Hippocampal formation (tissue), 2 donors: ENCODE measurements around the gene TACC2.
"Not testable (repeated sequence)": the region's sequence is repeated elsewhere in the genome, so short reads cannot be mapped to it uniquely, and the experiment has no call there.

Experiments
- DNase-seq, 2 donors: peaks; one replicate each; lab custom pipeline; 2025; lab: John Stamatoyannopoulos, UW

The TACC2 gene

DNA sequence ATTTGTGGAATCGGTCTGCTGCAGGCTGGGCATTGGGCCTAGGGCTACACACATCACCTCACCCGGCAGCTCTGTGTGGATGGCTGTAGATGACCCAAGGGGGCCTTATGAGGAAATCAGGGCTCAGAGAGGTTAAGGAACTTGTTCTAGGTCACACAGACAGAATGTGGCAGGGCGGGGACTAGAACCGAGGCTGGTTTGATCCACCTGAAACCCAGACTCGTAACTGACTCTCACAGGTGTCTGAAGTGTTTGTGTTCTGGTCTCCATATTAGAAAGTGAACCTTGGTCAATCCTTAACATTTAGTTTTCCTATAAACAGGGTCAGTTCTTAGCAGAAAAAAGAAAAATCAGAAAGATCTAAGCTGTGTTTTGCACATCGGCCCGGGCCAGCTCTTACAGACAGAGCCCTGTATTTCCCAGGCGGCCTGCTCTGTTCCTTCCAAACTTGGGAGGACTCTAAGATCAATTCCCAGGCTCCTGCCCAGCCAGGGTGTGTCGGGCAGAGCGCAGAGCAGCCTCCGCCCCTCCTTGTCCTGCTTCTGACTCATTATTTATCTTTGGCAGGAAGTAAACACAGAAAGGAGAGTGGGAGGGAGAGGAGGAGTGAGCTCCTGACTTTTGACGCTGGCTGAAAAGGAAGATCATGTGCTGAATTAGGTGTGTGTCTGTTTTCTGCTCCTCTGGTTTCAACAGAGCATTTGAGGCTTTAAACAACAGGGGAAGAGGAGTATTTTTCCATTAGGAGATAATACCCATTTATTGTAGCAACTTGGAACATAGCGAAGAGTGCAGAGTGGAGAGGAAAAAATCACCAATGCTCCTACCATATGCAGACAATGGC lies 74.1 kb downstream of the TACC2 start:
- no peak for DNase-seq

DNA sequence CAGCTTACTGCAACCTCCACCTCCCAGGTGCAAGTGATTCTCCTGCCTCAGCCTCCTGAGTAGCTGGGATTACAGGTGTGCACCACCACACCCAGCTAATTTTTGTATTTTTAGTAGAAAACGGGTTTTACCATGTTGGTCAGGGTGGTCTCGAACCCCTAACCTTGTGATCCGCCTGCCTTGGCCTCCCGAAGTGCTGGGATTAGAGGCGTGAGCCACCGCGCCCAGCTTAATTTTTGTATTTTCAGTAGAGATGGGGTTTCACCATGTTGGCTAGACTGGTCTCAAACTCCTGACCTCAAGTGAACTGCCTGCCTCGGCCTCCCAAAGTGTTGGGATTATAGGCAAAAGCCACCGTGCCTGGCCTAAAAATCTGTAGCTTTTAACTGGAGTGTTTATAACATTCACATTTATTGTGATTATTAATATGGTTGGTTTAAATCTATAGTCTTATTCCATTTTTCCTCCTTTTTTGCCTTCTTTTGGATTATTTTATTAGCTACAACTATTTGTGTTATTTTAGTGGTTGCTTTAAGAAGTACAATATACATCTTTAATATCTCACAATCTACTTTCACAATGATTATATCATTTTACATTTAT lies 77.5 kb downstream of the TACC2 start:
- not testable (repeated sequence) for DNase-seq

DNA sequence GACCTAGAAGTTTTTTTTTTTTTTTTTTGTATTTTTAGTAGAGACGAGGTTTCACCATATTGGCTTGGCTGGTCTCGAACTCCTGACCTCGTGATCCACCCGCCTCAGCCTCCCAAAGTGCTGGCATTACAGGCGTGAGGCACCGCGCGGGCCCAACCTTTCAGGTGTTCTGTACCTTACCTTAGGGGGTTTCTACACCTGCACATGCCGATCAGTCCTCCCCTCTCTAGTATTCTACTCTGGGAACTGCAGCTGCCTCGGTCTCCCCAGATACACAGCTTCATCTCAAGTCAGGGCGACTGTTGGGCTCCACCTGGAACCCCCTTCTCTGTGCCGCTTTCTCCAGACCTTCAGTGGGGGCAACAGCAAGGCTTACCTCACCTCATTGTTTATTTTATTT lies 79.9 kb downstream of the TACC2 start:
- no peak for DNase-seq

DNA sequence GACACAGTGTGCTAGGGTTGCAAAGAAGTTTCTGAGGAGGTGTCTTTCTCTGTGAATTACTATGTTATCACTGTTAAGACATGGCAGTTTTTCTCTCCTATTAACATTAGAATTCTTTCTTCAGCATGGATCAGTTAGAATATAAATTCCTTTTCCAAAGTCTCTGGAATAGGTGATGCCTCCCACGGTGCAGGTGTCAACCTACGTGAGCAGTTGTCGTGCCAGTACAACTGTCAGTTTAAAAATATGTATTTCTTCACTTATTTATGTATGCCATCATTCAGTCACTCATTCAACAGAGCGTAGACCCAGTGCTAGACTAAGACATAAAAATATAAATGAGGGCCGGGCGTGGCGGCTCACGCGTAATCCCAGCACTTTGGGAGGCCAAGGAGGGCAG lies 83.5 kb downstream of the TACC2 start:
- DNase-seq = no peak

DNA sequence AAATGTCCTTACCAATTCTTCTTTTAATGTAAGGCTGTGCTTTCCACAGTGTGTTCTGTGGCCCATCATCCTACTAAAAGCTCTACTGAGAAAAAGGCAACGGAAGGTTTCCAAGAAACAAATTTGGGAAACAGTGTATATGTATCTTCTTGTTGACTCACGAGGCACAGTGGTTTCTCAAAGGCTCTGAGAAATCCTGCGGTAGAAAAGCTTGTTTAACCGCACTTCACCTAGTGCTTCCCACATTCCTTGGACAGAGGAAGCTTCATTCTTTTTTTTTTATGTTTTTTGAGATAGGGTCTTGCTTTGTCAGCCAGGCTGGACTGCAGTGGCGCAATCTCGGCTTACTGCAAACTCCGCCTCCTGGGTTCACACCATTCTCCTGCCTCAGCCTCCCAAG lies 84.5 kb downstream of the TACC2 start:
- no peak for DNase-seq

DNA sequence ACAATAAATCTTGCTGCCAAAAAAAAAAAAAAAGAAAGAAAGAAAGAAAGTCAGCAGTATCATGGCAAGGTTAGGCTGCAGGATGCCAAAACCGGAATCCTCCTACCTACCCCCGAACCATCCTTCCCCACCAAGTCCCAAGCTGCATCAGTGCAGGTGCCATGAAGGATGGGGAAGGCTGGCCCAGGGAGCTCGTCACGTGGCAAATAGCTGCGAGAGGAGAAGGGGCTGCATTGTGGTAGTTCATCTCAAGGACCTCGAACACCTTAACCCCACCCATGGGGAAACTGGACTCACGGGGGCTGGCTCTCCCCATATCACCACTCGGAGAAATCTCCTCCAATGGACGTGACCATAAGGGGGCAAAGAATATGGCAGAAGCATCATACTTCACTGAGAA lies 86.2 kb downstream of the TACC2 start:
- DNase-seq = no peak

DNA sequence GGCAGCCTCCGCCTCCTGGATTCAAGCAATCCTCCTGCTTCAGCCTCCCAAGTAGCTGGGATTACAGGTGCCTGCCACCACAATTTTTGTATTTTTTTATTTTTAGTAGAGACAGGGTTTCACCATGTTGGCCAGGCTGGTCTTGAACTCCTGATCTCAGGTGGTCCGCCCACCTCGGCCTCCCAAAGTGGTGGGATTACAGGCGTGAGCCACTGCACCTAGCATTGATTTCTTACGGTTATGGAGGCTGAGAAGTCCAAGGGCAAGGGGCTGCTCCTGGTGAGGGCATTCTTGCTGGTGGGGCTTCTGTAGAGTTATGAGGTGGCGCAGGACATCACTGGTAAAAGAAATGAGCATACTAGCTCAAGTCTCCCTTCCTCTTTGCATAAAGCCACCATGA lies 86.9 kb downstream of the TACC2 start:
- not testable (repeated sequence) for DNase-seq

DNA sequence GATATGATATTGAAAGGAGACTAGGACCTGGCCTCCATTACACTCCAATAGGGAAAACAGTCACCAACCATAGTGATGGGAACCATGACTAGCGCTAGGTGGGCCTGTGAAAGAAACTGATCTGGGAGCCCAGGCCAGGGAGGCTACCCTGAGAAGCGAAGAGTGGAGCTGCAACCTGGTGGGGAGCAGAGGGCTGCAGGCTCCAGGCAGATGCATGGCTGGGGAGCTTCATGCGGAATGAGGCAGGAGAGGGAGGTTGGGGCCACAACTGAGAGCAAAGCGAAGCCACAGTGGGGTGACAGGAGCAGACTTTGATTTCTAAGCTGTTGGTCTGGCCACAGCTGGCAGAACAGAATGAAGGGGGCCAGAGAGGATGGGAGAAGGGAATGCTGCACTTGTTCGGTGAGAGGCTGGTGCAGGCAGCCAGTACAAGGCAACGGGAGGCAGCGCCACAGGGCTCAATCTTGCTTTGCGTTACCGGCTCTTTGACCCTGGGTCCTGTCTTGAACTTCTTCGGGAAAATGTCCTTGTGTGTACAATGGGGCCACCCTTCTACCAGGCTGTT lies 88.4 kb downstream of the TACC2 start:
- DNase-seq = no peak

DNA sequence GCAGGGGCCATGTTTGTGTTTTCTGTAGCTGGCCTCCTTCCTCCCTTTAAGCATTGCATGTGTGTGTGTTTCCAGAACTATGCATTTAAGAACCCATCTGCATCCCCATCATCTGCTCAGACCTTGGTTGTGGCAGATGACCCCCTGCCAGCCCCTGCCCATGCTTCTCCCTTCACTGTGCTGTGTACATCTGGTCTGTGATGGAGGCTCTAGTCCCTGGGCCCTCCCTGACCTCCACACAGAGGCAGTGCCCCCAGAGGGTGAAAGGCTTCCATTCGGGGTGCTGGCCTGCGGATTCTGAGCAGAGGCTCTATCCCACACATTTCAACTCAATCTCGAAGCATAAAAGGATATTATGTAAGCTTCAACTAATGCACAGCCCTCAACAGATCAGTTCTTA lies 89.4 kb downstream of the TACC2 start:
- no peak for DNase-seq

DNA sequence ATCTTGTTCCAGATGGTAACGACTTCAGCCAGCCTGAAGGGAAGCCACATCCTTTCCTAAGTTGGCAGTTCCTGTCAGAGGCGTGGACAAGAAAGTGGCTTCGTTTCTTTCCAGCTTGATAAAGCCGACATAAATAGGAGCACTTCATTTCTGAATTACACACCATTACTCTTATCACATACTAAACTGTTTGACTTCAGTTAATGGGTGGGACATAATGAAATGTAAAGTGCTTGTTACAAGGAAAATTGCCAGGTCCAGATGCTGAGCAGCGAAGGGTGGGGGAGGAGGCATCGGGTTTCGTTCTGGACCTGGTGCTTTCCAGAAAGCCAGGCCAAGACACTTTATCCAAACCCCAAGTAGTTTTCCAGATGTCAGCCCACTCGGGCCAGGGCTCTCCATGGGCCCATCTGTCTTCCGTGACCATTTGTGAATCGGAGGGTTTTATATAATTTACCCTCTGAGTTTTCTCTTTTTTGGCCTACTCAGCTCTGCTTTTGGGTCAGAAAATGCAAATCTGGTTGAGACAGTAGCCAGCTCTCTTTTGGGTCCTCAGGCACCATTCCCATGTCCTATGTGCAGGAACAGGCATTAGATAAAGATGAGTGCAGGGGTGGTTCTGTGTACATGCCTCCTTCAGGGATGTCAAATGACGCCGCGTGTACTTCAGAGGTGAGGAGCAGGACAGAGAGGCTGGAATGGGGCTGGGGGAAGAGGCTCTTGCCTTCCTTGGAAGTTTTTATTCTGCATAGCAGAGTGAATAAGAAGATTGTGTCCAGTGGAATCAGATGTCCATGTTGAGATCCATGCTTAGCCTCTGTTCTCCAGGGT lies 90.2 kb downstream of the TACC2 start:
- no peak for DNase-seq

DNA sequence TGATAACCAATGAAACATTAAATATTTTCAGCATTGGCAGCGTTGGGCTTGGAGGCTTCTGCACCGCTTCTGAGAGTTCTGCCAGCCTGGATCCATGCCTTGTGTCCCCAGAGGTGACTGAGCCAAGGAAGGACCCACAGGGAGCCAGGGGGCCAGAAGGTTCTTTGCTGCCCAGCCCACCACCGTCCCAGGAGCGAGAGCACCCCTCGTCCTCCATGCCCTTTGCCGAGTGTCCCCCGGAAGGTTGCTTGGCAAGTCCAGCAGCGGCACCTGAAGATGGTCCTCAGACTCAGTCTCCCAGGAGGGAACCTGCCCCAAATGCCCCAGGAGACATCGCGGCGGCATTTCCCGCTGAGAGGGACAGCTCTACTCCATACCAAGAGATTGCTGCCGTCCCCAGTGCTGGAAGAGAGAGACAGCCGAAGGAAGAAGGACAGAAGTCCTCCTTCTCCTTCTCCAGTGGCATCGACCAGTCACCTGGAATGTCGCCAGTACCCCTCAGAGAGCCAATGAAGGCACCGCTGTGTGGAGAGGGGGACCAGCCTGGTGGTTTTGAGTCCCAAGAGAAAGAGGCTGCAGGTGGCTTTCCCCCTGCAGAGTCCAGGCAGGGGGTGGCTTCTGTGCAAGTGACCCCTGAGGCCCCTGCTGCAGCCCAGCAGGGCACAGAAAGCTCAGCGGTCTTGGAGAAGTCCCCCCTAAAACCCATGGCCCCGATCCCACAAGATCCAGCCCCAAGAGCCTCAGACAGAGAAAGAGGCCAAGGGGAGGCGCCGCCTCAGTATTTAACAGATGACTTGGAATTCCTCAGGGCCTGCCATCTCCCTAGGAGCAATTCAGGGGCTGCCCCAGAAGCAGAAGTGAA lies 93.9 kb downstream of the TACC2 start:
- no peak for DNase-seq

DNA sequence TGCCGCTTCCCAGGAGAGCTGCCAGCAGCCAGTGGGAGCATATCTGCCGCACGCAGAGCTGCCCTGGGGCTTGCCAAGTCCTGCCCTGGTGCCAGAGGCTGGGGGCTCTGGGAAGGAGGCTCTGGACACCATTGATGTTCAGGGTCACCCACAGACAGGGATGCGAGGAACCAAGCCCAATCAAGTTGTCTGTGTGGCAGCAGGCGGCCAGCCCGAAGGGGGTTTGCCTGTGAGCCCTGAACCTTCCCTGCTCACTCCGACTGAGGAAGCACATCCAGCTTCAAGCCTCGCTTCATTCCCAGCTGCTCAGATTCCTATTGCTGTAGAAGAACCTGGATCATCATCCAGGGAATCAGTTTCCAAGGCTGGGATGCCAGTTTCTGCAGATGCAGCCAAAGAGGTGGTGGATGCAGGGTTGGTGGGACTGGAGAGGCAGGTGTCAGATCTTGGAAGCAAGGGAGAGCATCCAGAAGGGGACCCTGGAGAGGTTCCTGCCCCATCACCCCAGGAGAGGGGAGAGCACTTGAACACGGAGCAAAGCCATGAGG lies 94.6 kb downstream of the TACC2 start:
- DNase-seq = no peak

DNA sequence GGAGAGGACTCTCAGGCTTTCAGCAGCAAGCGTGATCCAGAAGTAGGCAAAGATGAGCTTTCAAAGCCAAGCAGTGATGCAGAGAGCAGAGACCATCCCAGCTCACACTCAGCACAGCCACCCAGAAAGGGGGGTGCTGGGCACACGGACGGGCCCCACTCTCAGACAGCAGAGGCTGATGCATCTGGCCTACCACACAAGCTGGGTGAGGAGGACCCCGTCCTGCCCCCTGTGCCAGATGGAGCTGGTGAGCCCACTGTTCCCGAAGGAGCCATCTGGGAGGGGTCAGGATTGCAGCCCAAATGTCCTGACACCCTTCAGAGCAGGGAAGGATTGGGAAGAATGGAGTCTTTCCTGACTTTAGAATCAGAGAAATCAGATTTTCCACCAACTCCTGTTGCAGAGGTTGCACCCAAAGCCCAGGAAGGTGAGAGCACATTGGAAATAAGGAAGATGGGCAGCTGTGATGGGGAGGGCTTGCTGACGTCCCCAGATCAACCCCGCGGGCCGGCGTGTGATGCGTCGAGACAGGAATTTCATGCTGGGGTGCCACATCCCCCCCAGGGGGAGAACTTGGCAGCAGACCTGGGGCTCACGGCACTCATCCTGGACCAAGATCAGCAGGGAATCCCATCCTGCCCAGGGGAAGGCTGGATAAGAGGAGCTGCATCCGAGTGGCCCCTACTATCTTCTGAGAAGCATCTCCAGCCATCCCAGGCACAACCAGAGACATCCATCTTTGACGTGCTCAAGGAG lies 95.5 kb downstream of the TACC2 start:
- no peak for DNase-seq

DNA sequence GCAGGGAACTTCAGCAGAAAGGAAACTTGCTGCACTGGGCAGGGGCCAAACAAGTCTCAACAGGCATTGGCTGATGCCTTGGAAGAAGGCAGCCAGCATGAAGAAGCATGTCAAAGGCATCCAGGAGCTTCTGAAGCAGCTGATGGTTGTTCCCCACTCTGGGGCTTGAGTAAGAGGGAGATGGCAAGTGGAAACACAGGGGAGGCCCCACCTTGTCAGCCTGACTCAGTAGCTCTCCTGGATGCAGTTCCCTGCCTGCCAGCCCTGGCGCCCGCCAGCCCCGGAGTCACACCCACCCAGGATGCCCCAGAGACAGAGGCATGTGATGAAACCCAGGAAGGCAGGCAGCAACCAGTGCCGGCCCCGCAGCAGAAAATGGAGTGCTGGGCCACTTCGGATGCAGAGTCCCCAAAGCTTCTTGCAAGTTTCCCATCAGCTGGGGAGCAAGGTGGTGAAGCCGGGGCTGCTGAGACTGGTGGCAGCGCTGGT lies 96.5 kb downstream of the TACC2 start:
- no peak for DNase-seq

DNA sequence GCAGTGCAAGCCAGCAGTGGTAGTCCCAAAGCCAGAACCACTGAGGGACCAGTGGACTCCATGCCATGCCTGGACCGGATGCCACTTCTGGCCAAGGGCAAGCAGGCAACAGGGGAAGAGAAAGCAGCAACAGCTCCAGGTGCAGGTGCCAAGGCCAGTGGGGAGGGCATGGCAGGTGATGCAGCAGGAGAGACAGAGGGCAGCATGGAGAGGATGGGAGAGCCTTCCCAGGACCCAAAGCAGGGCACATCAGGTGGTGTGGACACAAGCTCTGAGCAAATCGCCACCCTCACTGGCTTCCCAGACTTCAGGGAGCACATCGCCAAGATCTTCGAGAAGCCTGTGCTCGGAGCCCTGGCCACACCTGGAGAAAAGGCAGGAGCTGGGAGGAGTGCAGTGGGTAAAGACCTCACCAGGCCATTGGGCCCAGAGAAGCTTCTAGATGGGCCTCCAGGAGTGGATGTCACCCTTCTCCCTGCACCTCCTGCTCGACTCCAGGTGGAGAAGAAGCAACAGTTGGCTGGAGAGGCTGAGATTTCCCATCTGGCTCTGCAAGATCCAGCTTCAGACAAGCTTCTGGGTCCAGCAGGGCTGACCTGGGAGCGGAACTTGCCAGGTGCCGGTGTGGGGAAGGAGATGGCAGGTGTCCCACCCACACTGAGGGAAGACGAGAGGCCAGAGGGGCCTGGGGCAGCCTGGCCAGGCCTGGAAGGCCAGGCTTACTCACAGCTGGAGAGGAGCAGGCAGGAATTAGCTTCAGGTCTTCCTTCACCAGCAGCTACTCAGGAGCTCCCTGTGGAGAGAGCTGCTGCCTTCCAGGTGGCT lies 97.7 kb downstream of the TACC2 start:
- no peak for DNase-seq

DNA sequence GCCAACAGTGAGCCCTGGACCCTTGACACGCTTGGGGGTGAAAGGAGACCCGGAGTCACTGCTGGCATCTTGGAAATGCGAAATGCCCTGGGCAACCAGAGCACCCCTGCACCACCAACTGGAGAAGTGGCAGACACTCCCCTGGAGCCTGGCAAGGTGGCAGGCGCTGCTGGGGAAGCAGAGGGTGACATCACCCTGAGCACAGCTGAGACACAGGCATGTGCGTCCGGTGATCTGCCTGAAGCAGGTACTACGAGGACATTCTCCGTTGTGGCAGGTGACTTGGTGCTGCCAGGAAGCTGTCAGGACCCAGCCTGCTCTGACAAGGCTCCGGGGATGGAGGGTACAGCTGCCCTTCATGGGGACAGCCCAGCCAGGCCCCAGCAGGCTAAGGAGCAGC lies 98.5 kb downstream of the TACC2 start:
- DNase-seq = no peak

DNA sequence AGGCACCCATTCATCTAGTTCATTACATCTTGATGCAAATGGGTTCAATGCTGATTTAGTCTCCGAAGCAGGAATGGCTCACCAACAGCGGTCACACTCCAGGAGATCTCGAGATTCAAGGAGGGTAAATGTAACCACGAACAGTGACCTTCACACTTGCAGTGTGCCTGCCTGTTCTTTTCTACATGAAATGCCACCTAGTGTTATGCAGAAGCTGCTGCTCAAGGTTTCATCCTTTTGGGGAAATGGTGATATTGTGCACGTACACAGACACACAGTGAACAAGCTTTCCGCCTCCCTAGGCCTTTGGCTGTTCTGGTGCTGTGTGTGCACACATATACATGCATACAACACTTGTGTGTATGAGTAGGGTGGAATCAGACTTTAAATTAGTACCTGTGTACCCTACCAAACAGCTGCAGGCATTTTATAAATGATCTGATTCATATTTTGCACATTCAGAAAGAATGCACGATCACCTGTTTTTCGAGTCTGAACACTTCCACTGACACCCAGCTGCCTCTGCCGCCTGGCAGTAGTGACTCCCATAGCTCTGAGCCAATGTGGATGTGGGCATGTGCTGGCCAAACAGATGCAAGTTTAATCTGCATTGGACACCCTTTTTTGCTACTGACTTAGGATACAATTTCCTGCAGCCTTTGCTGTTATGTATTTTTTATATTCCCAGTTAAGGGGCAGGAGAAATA lies 100.5 kb downstream of the TACC2 start:
- DNase-seq = no peak

DNA sequence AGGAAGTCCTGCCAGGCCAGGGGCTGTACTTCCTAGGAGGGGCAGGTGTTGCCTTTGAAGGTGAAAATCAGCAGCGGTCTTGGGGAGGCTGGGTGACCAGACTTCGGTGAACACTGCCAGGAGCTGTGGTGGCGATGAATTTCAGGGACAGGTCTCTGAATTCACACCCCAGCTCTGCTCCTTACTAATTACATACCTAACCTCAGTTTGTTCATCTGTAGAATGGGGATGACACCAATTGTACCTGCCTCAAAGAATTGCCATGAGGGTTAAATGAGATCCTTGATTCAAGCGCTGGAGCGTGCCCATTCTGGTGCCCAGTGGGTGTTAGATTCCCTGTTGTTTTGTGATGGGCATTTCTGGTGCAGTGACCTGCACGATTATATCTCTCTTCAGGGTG lies 102.8 kb downstream of the TACC2 start:
- no peak for DNase-seq

DNA sequence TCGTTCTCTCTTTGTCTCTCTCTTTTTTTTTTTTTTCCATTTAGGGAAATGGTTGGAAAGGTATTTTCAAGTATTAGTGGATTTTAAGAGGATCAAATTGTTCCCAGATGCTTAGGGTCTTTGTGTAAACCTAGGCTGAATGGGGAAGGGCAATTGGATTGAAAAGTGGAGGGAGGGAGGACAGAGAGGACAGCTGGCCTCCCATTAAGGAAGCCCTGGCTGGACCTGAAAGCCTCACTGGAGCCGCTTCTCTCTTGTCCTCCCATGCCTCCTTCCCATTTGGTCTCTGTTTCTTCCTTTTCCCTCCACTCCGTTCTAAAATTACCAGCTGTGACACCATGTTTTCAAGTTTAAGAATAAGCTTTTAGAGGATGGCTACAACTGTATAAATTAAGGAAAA lies 104.1 kb downstream of the TACC2 start:
- DNase-seq = no peak
